Rectal smooth muscle tissue (tissue), 1 donor: Measurements from ENCODE around the gene SPAG4.

Experiments
- H3K27ac ChIP-seq: one replicate; pipeline ENCODE4 v1.7.0; 2013; ENCODE audit warnings: low read depth, low read length, inconsistent platforms
- H3K27me3 ChIP-seq: one replicate; pipeline ENCODE4 v1.7.0; 2013; ENCODE audit warnings: low read length; ENCODE audit not compliant: control insufficient read depth, insufficient read depth
- H3K36me3 ChIP-seq: one replicate; pipeline ENCODE4 v1.7.0; 2013; ENCODE audit warnings: low read length; ENCODE audit not compliant: control insufficient read depth, insufficient read depth
- H3K4me1 ChIP-seq: one replicate; pipeline ENCODE4 v1.7.0; 2013; ENCODE audit warnings: low read length; ENCODE audit not compliant: control insufficient read depth, insufficient read depth
- H3K4me3 ChIP-seq: one replicate; pipeline ENCODE4 v1.7.0; 2013; ENCODE audit warnings: low read length
- H3K9ac ChIP-seq: one replicate; pipeline ENCODE4 v1.7.0; 2013; ENCODE audit warnings: low read length

The SPAG4 gene

GRCh38 chr20:35618263-35619131 is 2.9 kb downstream of the SPAG4 start:
- Histone ChIP-seq H3K36me3 (no peaks in the 10 kb centered on the region), H3K4me1 (peaks cover 2% of the 10 kb centered on the region), H3K9ac (no peak overlapping the region), H3K27ac (no peak overlapping the region), H3K27me3 (no peaks in the 10 kb centered on the region), H3K4me3 (peak overlapping the region; percentile 67)

GRCh38 chr20:35619196-35620095 is 3.8 kb downstream of the SPAG4 start:
- no peak overlapping the region for H3K27ac ChIP-seq
- H3K9ac ChIP-seq: no peak overlapping the region
- no peaks in the 10 kb centered on the region for H3K27me3 ChIP-seq
- H3K4me1 ChIP-seq: peaks cover 2% of the 10 kb centered on the region
- no peaks in the 10 kb centered on the region for H3K36me3 ChIP-seq
- peak overlapping the region; percentile 67 for H3K4me3 ChIP-seq

GRCh38 chr20:35620818-35621559 is 5.4 kb downstream of the SPAG4 start:
- no peak overlapping the region for H3K4me3 ChIP-seq
- peaks cover 2% of the 10 kb centered on the region for H3K4me1 ChIP-seq
- no peaks in the 10 kb centered on the region for H3K27me3 ChIP-seq
- H3K9ac ChIP-seq: no peak overlapping the region
- H3K36me3 ChIP-seq: peaks cover under 1% of the 10 kb centered on the region
- no peak overlapping the region for H3K27ac ChIP-seq

- no peak overlapping the region for H3K27ac ChIP-seq
- H3K4me3 ChIP-seq: no peak overlapping the region
- H3K9ac ChIP-seq: no peak overlapping the region
- no peaks in the 10 kb centered on the region for H3K27me3 ChIP-seq
- peaks cover 6% of the 10 kb centered on the region for H3K36me3 ChIP-seq
- peaks cover 2% of the 10 kb centered on the region for H3K4me1 ChIP-seq
Observed at GRCh38 chr20:35621560-35621946, 5.9 kb downstream of the SPAG4 start.

- Histone ChIP-seq H3K36me3 (peaks cover 26% of the 10 kb centered on the region), H3K4me1 (no peaks in the 10 kb centered on the region), H3K4me3 (no peak overlapping the region), H3K27me3 (no peaks in the 10 kb centered on the region), H3K9ac (no peak overlapping the region), H3K27ac (no peak overlapping the region)
Observed at GRCh38 chr20:35625584-35626385, 10.2 kb downstream of the SPAG4 start.

GRCh38 chr20:35626386-35627001 is 10.9 kb downstream of the SPAG4 start:
- Histone ChIP-seq H3K27ac (no peak overlapping the region), H3K27me3 (no peaks in the 10 kb centered on the region), H3K4me3 (no peak overlapping the region), H3K36me3 (peaks cover 33% of the 10 kb centered on the region), H3K4me1 (no peaks in the 10 kb centered on the region), H3K9ac (no peak overlapping the region)

GRCh38 chr20:35627121-35627520 is 11.5 kb downstream of the SPAG4 start:
- H3K27ac ChIP-seq: no peak overlapping the region
- no peaks in the 10 kb centered on the region for H3K4me1 ChIP-seq
- no peak overlapping the region for H3K9ac ChIP-seq
- no peaks in the 10 kb centered on the region for H3K27me3 ChIP-seq
- H3K4me3 ChIP-seq: no peak overlapping the region
- H3K36me3 ChIP-seq: peaks cover 33% of the 10 kb centered on the region

- no peak overlapping the region for H3K9ac ChIP-seq
- H3K4me3 ChIP-seq: no peak overlapping the region
- H3K36me3 ChIP-seq: peaks cover 41% of the 10 kb centered on the region
Observed at GRCh38 chr20:35629427-35630145, 14.0 kb downstream of the SPAG4 start.

GRCh38 chr20:35630636-35631035 is 15.0 kb downstream of the SPAG4 start:
- Histone ChIP-seq H3K27me3 (no peaks in the 10 kb centered on the region), H3K4me3 (no peak overlapping the region), H3K9ac (no peak overlapping the region), H3K36me3 (peaks cover 41% of the 10 kb centered on the region), H3K4me1 (no peaks in the 10 kb centered on the region), H3K27ac (no peak overlapping the region)

More at GRCh38 chr20:35629427-35630145, 14.0 kb downstream of the SPAG4 start:
- no peaks in the 10 kb centered on the region for H3K27me3 ChIP-seq
- H3K27ac ChIP-seq: no peak overlapping the region
- no peaks in the 10 kb centered on the region for H3K4me1 ChIP-seq

GRCh38 chr20:35632539-35633115 is 17.0 kb downstream of the SPAG4 start:
- no peak overlapping the region for H3K27ac ChIP-seq

More at GRCh38 chr20:35632539-35633115, 17.0 kb downstream of the SPAG4 start:
- Histone ChIP-seq H3K4me1 (no peaks in the 10 kb centered on the region), H3K36me3 (peaks cover 27% of the 10 kb centered on the region), H3K27me3 (no peaks in the 10 kb centered on the region), H3K9ac (no peak overlapping the region), H3K4me3 (no peak overlapping the region)
